WTC11 (cell line): ENCODE measurements around the gene HSF5. TPM values are rescaled to one million over a fixed set of nuclear protein-coding genes. Genes with fewer than 3 reads are reported as not detected.
A peak's percentile ranks its signal among the peaks of the same experiment; 100 is the strongest.

Experiments
- ATAC-seq: fragments of 200-7000 bp; cut with Tn5 transposase; 2 replicates; pipeline ENCODE4 v1.10.0; 2021; ENCODE audit warnings: mild to moderate bottlenecking, moderate library complexity
- CTCF ChIA-PET: fragments of 300-600 bp; sonication (Branson Sonifier 250); formaldehyde crosslinking; loops from one replicate; lab custom pipeline; 2021; ENCODE audit warnings: antibody characterized with exemption; lab: Charles Lee
- POLR2A ChIA-PET: fragments of 350-600 bp; sonication (Branson Sonifier 250); formaldehyde crosslinking; loops from one replicate; lab custom pipeline; 2021; ENCODE audit warnings: antibody characterized with exemption; lab: Charles Lee
- DNase-seq: peaks from one replicate; pipeline ENCODE4 v3.0.0; 2021; ENCODE audit warnings: low spot score
- H3K27ac Mint-ChIP-seq: 2 replicates; pipeline ENCODE4 v1.8.0; 2021; ENCODE audit warnings: mixed read lengths
- H3K27me3 Mint-ChIP-seq: 2 replicates; pipeline ENCODE4 v1.8.0; 2021; ENCODE audit warnings: low read depth, mild to moderate bottlenecking, moderate library complexity, mixed read lengths
- H3K36me3 Mint-ChIP-seq: 2 replicates; pipeline ENCODE4 v1.8.0; 2021; ENCODE audit warnings: mixed read lengths
- H3K4me1 Mint-ChIP-seq: 2 replicates; pipeline ENCODE4 v1.8.0; 2022; ENCODE audit warnings: mixed read lengths
- H3K4me3 Mint-ChIP-seq: 2 replicates; pipeline ENCODE4 v1.8.0; 2021; ENCODE audit warnings: mild to moderate bottlenecking, moderate library complexity, mixed read lengths
- H3K9me3 Mint-ChIP-seq: 2 replicates; pipeline ENCODE4 v1.8.0; 2021; ENCODE audit warnings: mixed read lengths
- CREM ChIP-seq: sonication (generic); formaldehyde crosslinking; IDR thresholded peaks from 2 replicates; pipeline ENCODE4 v1.8.1; 2022; ENCODE audit warnings: mild to moderate bottlenecking, missing genetic modification reagents, moderate library complexity
- ETV6 ChIP-seq: sonication (generic); formaldehyde crosslinking; IDR thresholded peaks from 2 replicates; pipeline ENCODE4 v1.8.1; 2022; ENCODE audit warnings: mild to moderate bottlenecking, missing genetic modification reagents
- FOXP1 ChIP-seq: sonication (generic); formaldehyde crosslinking; IDR thresholded peaks from 2 replicates; pipeline ENCODE4 v1.8.0; 2022; ENCODE audit warnings: missing genetic modification reagents, mild to moderate bottlenecking, moderate library complexity, borderline replicate concordance
- GABPB1 ChIP-seq: sonication (generic); formaldehyde crosslinking; IDR thresholded peaks from 2 replicates; pipeline ENCODE4 v1.8.1; 2023; ENCODE audit warnings: mild to moderate bottlenecking, missing genetic modification reagents
- NFYB ChIP-seq: sonication (generic); formaldehyde crosslinking; conservative IDR thresholded peaks from 2 replicates; pipeline ENCODE4 v1.8.0; 2022; ENCODE audit warnings: low read depth, missing genetic modification reagents
- NR3C1 ChIP-seq: sonication (generic); formaldehyde crosslinking; conservative IDR thresholded peaks from 2 replicates; pipeline ENCODE4 v1.8.1; 2023; ENCODE audit warnings: low read depth, mild to moderate bottlenecking, missing genetic modification reagents
- RELA ChIP-seq: sonication (generic); formaldehyde crosslinking; IDR thresholded peaks from 2 replicates; pipeline ENCODE4 v1.8.1; 2022; ENCODE audit warnings: missing genetic modification reagents, mild to moderate bottlenecking, borderline replicate concordance
- ZBTB21 ChIP-seq: sonication (generic); formaldehyde crosslinking; IDR thresholded peaks from 2 replicates; pipeline ENCODE4 v1.8.1; 2023; ENCODE audit warnings: mild to moderate bottlenecking, missing genetic modification reagents, borderline replicate concordance
- ZNF396 ChIP-seq: fragments of 250-450 bp; sonication (Bioruptor Pico); IDR thresholded peaks from 2 replicates; pipeline ENCODE4 v1.8.0; 2021; ENCODE audit warnings: mild to moderate bottlenecking, moderate library complexity, borderline replicate concordance
- ZNF416 ChIP-seq: fragments of 250-450 bp; sonication (Bioruptor Pico); IDR thresholded peaks from 2 replicates; pipeline ENCODE4 v1.9.0; 2021; ENCODE audit warnings: mild to moderate bottlenecking, inconsistent platforms
- total RNA-seq: library from RNA; stranded (reverse); gene quantifications from 3 replicates; pipeline ENCODE4 v1.2.3, GENCODE V29; 2021
- TF ChIP-seq, protein P1 (sequence below): fragments of 250-450 bp; sonication (Bioruptor Pico); conservative IDR thresholded peaks from 2 replicates; pipeline ENCODE4 v1.9.0; 2021; ENCODE audit warnings: mild to moderate bottlenecking
- TF ChIP-seq, protein P2 (sequence below): fragments of 250-450 bp; sonication (Bioruptor Pico); IDR thresholded peaks from 2 replicates; pipeline ENCODE4 v1.9.0; 2021; ENCODE audit warnings: mild to moderate bottlenecking
- TF ChIP-seq, protein P3 (sequence below): fragments of 250-450 bp; sonication (Bioruptor Pico); IDR thresholded peaks from 2 replicates; pipeline ENCODE4 v2.1.2; 2022; ENCODE audit warnings: mild to moderate bottlenecking, moderate library complexity
- TF ChIP-seq, protein P4 (sequence below): sonication (generic); formaldehyde crosslinking; IDR thresholded peaks from 2 replicates; pipeline ENCODE4 v1.8.1; 2023; ENCODE audit warnings: mild to moderate bottlenecking, moderate library complexity, missing genetic modification reagents
- TF ChIP-seq, protein P5 (sequence below): sonication (generic); formaldehyde crosslinking; IDR thresholded peaks from 2 replicates; pipeline ENCODE4 v1.8.1; 2023; ENCODE audit warnings: mild to moderate bottlenecking, missing genetic modification reagents, moderate library complexity
- TF ChIP-seq, protein P6 (sequence below): sonication (generic); formaldehyde crosslinking; IDR thresholded peaks from 2 replicates; pipeline ENCODE4 v1.8.0; 2023; ENCODE audit warnings: missing genetic modification reagents
- TF ChIP-seq, protein P7 (sequence below): sonication (generic); formaldehyde crosslinking; IDR thresholded peaks from 2 replicates; pipeline ENCODE4 v1.8.1; 2022; ENCODE audit warnings: low read depth, mild to moderate bottlenecking, moderate library complexity, missing genetic modification reagents, borderline replicate concordance
- TF ChIP-seq, protein P8 (sequence below): sonication (generic); formaldehyde crosslinking; IDR thresholded peaks from 2 replicates; pipeline ENCODE4 v1.8.0; 2022; ENCODE audit warnings: mild to moderate bottlenecking, missing genetic modification reagents
- TF ChIP-seq, protein P9 (sequence below): fragments of 250-450 bp; sonication (Bioruptor Pico); IDR thresholded peaks from 2 replicates; pipeline ENCODE4 v1.9.0; 2021; ENCODE audit warnings: mild to moderate bottlenecking, borderline replicate concordance
- TF ChIP-seq, protein P10 (sequence below): sonication (generic); formaldehyde crosslinking; IDR thresholded peaks from 2 replicates; pipeline ENCODE4 v1.8.0; 2022; ENCODE audit warnings: mild to moderate bottlenecking, missing genetic modification reagents

Gene HSF5
- total RNA-seq, 1 experiment from 2014 or later, result 0.09 TPM

DNA sequence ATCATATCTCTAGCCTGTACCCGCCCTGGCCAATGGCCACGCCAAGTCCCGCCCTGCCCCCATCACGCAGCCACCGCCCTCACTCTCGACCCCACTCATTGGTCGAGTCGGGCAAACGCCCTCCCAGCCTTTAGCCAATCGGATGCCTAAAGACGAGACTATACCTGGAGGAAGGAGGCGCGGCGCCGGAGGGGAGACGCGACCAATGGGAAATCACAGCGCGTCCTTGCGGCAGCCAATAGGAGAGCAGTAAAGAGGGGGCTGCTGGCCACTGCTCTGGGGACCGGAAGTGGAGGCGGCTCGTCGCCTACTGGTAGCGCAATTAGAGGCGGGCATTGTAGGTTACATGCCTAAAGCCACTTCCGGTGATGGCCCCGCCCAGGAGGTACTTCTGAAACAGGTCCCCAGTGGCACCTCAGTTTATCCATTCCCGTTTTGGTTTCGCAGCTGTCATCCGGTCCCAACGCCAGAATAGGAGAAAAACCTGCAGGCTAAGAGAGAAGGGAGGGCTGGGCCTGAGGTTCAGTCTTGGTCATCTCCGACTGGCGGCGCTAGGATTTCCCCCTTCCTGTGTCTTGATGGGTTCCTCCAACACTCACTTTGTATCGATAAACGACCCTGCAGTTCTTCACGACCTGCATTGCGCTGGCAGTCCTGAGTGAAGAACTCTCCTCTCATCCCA is 29.9 kb upstream of the HSF5 start (continued):
- TF ChIP-seq, protein P1, sequence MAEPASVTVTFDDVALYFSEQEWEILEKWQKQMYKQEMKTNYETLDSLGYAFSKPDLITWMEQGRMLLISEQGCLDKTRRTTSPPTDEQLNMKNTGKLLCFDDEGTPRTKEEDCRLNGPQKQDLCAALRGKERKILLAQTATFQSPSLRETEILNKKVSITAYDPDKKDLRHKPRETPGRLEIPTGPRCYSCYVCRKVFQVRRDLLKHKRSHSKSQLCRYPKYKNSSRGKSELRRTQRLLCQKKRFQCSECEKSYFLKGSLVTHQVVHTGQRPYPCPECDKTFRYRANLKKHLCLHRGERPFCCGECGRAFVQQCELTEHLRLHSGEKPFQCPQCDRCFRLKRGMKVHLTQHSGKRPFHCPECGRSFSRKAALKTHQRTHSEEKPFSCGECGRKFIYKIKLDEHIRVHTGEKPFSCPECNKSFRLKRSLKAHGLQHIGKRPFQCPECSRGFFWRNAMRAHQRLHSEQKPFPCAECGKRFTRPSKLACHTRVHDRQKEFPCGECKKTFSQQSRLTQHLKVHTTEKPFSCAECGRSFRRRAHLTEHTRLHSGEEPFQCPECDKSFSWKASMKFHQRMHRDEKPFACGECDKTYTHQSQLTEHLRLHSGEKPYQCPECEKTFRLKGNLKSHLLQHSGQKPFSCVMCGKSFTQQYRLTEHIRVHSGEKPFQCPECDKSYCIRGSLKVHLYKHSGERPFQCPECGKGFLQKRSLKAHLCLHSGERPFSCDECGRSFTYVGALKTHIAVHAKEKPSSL (CRISPR knock-in tag), result no peak
- TF ChIP-seq, protein P2, sequence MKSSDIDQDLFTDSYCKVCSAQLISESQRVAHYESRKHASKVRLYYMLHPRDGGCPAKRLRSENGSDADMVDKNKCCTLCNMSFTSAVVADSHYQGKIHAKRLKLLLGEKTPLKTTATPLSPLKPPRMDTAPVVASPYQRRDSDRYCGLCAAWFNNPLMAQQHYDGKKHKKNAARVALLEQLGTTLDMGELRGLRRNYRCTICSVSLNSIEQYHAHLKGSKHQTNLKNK, result no peak
- TF ChIP-seq, protein P3, sequence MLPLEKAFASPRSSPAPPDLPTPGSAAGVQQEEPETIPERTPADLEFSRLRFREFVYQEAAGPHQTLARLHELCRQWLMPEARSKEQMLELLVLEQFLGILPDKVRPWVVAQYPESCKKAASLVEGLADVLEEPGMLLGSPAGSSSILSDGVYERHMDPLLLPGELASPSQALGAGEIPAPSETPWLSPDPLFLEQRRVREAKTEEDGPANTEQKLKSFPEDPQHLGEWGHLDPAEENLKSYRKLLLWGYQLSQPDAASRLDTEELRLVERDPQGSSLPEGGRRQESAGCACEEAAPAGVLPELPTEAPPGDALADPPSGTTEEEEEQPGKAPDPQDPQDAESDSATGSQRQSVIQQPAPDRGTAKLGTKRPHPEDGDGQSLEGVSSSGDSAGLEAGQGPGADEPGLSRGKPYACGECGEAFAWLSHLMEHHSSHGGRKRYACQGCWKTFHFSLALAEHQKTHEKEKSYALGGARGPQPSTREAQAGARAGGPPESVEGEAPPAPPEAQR (CRISPR knock-in tag), result no peak
- TF ChIP-seq, protein P4, sequence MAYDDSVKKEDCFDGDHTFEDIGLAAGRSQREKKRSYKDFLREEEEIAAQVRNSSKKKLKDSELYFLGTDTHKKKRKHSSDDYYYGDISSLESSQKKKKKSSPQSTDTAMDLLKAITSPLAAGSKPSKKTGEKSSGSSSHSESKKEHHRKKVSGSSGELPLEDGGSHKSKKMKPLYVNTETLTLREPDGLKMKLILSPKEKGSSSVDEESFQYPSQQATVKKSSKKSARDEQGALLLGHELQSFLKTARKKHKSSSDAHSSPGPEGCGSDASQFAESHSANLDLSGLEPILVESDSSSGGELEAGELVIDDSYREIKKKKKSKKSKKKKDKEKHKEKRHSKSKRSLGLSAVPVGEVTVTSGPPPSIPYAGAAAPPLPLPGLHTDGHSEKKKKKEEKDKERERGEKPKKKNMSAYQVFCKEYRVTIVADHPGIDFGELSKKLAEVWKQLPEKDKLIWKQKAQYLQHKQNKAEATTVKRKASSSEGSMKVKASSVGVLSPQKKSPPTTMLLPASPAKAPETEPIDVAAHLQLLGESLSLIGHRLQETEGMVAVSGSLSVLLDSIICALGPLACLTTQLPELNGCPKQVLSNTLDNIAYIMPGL (CRISPR knock-in tag), result no peak
- TF ChIP-seq, protein P5, sequence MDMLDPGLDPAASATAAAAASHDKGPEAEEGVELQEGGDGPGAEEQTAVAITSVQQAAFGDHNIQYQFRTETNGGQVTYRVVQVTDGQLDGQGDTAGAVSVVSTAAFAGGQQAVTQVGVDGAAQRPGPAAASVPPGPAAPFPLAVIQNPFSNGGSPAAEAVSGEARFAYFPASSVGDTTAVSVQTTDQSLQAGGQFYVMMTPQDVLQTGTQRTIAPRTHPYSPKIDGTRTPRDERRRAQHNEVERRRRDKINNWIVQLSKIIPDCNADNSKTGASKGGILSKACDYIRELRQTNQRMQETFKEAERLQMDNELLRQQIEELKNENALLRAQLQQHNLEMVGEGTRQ (CRISPR knock-in tag), result no peak; the same call in 1 of the 2 replicates
- TF ChIP-seq, protein P6, sequence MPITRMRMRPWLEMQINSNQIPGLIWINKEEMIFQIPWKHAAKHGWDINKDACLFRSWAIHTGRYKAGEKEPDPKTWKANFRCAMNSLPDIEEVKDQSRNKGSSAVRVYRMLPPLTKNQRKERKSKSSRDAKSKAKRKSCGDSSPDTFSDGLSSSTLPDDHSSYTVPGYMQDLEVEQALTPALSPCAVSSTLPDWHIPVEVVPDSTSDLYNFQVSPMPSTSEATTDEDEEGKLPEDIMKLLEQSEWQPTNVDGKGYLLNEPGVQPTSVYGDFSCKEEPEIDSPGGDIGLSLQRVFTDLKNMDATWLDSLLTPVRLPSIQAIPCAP (CRISPR knock-in tag), result no peak
- peak; percentile 57 for TF ChIP-seq GABPB1 (CRISPR knock-in tag)
- TF ChIP-seq NFYB, result peak; percentile 97
- no peak for TF ChIP-seq NR3C1 (CRISPR knock-in tag)
- no peak for TF ChIP-seq RELA (CRISPR knock-in tag)
- TF ChIP-seq CREM (CRISPR knock-in tag), result peak; percentile 89
- TF ChIP-seq, protein P7, sequence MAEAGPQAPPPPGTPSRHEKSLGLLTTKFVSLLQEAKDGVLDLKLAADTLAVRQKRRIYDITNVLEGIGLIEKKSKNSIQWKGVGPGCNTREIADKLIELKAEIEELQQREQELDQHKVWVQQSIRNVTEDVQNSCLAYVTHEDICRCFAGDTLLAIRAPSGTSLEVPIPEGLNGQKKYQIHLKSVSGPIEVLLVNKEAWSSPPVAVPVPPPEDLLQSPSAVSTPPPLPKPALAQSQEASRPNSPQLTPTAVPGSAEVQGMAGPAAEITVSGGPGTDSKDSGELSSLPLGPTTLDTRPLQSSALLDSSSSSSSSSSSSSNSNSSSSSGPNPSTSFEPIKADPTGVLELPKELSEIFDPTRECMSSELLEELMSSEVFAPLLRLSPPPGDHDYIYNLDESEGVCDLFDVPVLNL (CRISPR knock-in tag), result no peak
- no peak for TF ChIP-seq ZNF416
- no peak for TF ChIP-seq ZNF396 (CRISPR knock-in tag)

DNA sequence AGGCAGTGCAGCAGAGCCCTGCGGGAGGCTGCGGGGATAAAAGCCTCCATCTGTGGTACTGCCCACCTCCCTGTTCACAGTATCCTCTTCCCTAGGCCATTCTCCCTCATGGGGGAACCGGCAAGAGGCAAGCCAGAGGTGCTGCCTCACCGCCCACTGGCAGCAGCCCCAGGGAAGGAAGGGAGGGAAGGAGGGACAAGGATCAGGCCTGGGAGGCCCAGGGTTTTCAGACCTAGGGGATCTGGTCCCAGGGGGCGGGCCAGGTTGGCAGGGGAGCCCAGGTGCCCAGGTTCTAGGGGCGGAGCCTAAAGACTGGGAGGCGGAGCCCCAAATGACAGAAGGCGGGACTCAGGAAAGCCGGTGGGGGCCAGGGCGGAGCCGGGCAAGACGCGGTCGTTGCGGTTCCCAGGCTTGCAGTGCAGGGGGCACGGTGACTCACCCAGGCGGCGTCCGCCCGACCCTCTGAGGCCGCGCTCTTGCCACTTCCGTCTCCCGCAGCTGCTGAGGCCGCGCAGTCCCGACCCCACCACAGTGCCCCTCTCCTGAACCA is 29.2 kb upstream of the HSF5 start:
- peak overlapping the region; percentile 96 for H3K27ac Mint-ChIP-seq

More for the DNA sequence above, 29.2 kb upstream of the HSF5 start:
- TF ChIP-seq, protein P8, sequence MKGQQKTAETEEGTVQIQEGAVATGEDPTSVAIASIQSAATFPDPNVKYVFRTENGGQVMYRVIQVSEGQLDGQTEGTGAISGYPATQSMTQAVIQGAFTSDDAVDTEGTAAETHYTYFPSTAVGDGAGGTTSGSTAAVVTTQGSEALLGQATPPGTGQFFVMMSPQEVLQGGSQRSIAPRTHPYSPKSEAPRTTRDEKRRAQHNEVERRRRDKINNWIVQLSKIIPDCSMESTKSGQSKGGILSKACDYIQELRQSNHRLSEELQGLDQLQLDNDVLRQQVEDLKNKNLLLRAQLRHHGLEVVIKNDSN (CRISPR knock-in tag), result no peak
- TF ChIP-seq, protein P9, sequence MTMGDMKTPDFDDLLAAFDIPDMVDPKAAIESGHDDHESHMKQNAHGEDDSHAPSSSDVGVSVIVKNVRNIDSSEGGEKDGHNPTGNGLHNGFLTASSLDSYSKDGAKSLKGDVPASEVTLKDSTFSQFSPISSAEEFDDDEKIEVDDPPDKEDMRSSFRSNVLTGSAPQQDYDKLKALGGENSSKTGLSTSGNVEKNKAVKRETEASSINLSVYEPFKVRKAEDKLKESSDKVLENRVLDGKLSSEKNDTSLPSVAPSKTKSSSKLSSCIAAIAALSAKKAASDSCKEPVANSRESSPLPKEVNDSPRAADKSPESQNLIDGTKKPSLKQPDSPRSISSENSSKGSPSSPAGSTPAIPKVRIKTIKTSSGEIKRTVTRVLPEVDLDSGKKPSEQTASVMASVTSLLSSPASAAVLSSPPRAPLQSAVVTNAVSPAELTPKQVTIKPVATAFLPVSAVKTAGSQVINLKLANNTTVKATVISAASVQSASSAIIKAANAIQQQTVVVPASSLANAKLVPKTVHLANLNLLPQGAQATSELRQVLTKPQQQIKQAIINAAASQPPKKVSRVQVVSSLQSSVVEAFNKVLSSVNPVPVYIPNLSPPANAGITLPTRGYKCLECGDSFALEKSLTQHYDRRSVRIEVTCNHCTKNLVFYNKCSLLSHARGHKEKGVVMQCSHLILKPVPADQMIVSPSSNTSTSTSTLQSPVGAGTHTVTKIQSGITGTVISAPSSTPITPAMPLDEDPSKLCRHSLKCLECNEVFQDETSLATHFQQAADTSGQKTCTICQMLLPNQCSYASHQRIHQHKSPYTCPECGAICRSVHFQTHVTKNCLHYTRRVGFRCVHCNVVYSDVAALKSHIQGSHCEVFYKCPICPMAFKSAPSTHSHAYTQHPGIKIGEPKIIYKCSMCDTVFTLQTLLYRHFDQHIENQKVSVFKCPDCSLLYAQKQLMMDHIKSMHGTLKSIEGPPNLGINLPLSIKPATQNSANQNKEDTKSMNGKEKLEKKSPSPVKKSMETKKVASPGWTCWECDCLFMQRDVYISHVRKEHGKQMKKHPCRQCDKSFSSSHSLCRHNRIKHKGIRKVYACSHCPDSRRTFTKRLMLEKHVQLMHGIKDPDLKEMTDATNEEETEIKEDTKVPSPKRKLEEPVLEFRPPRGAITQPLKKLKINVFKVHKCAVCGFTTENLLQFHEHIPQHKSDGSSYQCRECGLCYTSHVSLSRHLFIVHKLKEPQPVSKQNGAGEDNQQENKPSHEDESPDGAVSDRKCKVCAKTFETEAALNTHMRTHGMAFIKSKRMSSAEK (CRISPR knock-in tag), result no peak
- TF ChIP-seq ZBTB21 (CRISPR knock-in tag) (no peak), FOXP1 (CRISPR knock-in tag) (peak; percentile 17; the same call in 1 of the 2 replicates), ETV6 (CRISPR knock-in tag) (peak; percentile 57; the same call in 1 of the 2 replicates)
- TF ChIP-seq, protein P10, sequence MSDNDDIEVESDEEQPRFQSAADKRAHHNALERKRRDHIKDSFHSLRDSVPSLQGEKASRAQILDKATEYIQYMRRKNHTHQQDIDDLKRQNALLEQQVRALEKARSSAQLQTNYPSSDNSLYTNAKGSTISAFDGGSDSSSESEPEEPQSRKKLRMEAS (CRISPR knock-in tag), result 0 out of 2 replicates have a peak, but pooled peaks have one; percentile 5
- TF ChIP-seq, all 79 proteins: peak for 3
- CTCF ChIA-PET, result interaction anchor here (0.6 to 2.8 kb wide), 5 partner anchors 11 to 70 kb away, joined by 5 to 23 read pairs (median 9); no protein-coding TSS in a partner anchor
- Mint-ChIP-seq H3K27me3 (no peaks in the 10 kb centered on the region; the same call in 1 of the 2 replicates), H3K9me3 (no peaks in the 10 kb centered on the region), H3K4me1 (peaks cover 32% of the 10 kb centered on the region), H3K36me3 (no peaks in the 10 kb centered on the region), H3K4me3 (peak overlapping the region; percentile 96)
- DNase-seq, result no peak
- ATAC-seq, result no peak
- POLR2A ChIA-PET, result interaction anchor here (1.1 kb wide), 1 partner anchor 114 kb away, joined by 4 read pairs; no protein-coding TSS in a partner anchor
